ENCODE data around the gene FOXE3. TPM values are rescaled to one million over a fixed set of nuclear protein-coding genes. Genes with fewer than 3 reads are reported as not detected.

FOXE3 gene
- not detected in 2 replicates for total RNA-seq

GRCh38 chr1:47415728-47416318 is at the start of gene FOXE3:
FOXE3 (plus strand) TSS chr1:47416285; CDS start chr1:47416316, 31 bp downstream.

GRCh38 chr1:47437447-47438164 is 21.5 kb downstream of the FOXE3 start, which contains the start of gene FOXD2:
FOXD2 (plus strand) TSS chr1:47438044; CDS start chr1:47438136, 92 bp downstream.

Other genes with a start within 250 kb of the FOXE3 start
- not detected in 2 replicates for gene PDZK1IP1, start 226.2 kb upstream of the FOXE3 start, total RNA-seq
- not detected in 2 replicates for gene TAL1, start 184.1 kb upstream of the FOXE3 start, total RNA-seq
- gene STIL, start 102.1 kb upstream of the FOXE3 start, total RNA-seq: 5.5 and 6.3 TPM in 2 replicates
- gene CMPK1, start 82.5 kb upstream of the FOXE3 start, total RNA-seq: 88.4 and 89.6 TPM in 2 replicates
- gene FOXD2, start 21.8 kb downstream of the FOXE3 start, total RNA-seq: 0.16 and 0.24 TPM in 2 replicates

Measured in hair follicle dermal papilla cell (primary cell).